B cell (primary cell): ENCODE results near the gene NUDT16L1.

ENCODE experiments used
- EZH2 ChIP-seq: IDR thresholded peaks from 2 replicates; pipeline ENCODE4 v1.6.1; 2012; ENCODE audit warnings: borderline replicate concordance, low read depth, mild to moderate bottlenecking, moderate library complexity, low read length; ENCODE audit not compliant: insufficient read depth, poor library complexity, severe bottlenecking
- TF ChIP-seq, protein P1 (sequence below): fragments of 200-600 bp; IDR thresholded peaks from one replicate; pipeline ENCODE4 v1.8.0; 2022; ENCODE audit warnings: antibody characterized with exemption, mild to moderate bottlenecking

DNA sequence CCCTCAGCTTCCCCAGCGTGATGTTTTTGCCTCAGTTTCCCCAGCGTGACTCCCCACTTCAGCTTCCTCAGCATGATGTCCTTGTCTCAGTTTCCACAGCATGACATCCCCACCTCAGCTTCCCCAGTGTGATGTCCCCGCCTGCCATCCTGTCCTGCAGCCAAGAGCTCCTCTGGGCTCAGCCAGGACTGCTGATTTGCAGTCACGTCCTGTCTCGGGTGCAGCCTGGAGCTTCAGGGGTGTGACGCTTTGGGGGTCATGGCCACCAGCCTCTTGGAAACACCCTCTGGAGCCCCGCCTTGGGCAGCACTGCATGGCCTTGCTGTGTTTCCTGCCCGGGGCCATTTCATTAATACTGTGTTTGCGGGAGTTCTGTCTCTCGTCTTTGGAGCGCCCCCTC is 16.5 kb upstream of the NUDT16L1 start:
- TF ChIP-seq, protein P1, sequence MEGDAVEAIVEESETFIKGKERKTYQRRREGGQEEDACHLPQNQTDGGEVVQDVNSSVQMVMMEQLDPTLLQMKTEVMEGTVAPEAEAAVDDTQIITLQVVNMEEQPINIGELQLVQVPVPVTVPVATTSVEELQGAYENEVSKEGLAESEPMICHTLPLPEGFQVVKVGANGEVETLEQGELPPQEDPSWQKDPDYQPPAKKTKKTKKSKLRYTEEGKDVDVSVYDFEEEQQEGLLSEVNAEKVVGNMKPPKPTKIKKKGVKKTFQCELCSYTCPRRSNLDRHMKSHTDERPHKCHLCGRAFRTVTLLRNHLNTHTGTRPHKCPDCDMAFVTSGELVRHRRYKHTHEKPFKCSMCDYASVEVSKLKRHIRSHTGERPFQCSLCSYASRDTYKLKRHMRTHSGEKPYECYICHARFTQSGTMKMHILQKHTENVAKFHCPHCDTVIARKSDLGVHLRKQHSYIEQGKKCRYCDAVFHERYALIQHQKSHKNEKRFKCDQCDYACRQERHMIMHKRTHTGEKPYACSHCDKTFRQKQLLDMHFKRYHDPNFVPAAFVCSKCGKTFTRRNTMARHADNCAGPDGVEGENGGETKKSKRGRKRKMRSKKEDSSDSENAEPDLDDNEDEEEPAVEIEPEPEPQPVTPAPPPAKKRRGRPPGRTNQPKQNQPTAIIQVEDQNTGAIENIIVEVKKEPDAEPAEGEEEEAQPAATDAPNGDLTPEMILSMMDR = no peak
- TF ChIP-seq EZH2 = no peak
